SK-N-SH (cell line): ENCODE results near the gene TIGD2.

Source experiments
- CTCF ChIP-seq: fragments of 200-600 bp; sonication (generic); IDR thresholded peaks from 2 replicates; pipeline ENCODE4 v1.6.1; 2017; ENCODE audit warnings: antibody characterized with exemption, mild to moderate bottlenecking, moderate library complexity
- POLR2AphosphoS5 ChIP-seq: IDR thresholded peaks from 2 replicates; pipeline ENCODE4 v1.6.1; 2012; ENCODE audit warnings: low read depth, low read length
- SMC3 ChIP-seq: IDR thresholded peaks from 2 replicates; pipeline ENCODE4 v1.6.1; 2012; ENCODE audit warnings: low read depth, low read length, improper control_type of control experiment

- TF ChIP-seq POLR2AphosphoS5 (no peak), CTCF (no peak), SMC3 (no peak)
Observed at GRCh38 chr4:89136525-89136924, 25.2 kb downstream of the TIGD2 start.
